ENCODE data around the gene PLXNC1.

Gene PLXNC1

GRCh38 chr12:94202245-94203180, 54.1 kb downstream of the PLXNC1 start:
- in situ Hi-C loops (cut with MboI; ENCODE audit: low sequenced_read_pairs): no loop called here

- in situ Hi-C loops (cut with MboI; ENCODE audit: low sequenced_read_pairs): no loop called here
Observed at GRCh38 chr12:94203181-94203546, 54.8 kb downstream of the PLXNC1 start.

GRCh38 chr12:94203796-94204195, 55.4 kb downstream of the PLXNC1 start:
- in situ Hi-C loops (cut with MboI; ENCODE audit: low sequenced_read_pairs): no loop called here

GRCh38 chr12:94204499-94205247, 56.3 kb downstream of the PLXNC1 start:
- in situ Hi-C loops (cut with MboI; ENCODE audit: low sequenced_read_pairs): no loop called here

GRCh38 chr12:94205822-94206221, 57.4 kb downstream of the PLXNC1 start:
- in situ Hi-C loops (cut with MboI; ENCODE audit: low sequenced_read_pairs): no loop called here

- in situ Hi-C loops (cut with MboI; ENCODE audit: low sequenced_read_pairs): no loop called here
Observed at GRCh38 chr12:94206886-94207285, 58.5 kb downstream of the PLXNC1 start.

GRCh38 chr12:94207467-94207848, 59.1 kb downstream of the PLXNC1 start:
- in situ Hi-C loops (cut with MboI; ENCODE audit: low sequenced_read_pairs): no loop called here

GRCh38 chr12:94207849-94208621, 59.7 kb downstream of the PLXNC1 start:
- in situ Hi-C loops (cut with MboI; ENCODE audit: low sequenced_read_pairs): no loop called here

GRCh38 chr12:94208622-94208966, 60.2 kb downstream of the PLXNC1 start:
- in situ Hi-C loops (cut with MboI; ENCODE audit: low sequenced_read_pairs): no loop called here

GRCh38 chr12:94209240-94209639, 60.9 kb downstream of the PLXNC1 start:
- in situ Hi-C loops (cut with MboI; ENCODE audit: low sequenced_read_pairs): no loop called here

- in situ Hi-C loops (cut with MboI; ENCODE audit: low sequenced_read_pairs): no loop called here
Observed at GRCh38 chr12:94211021-94211420, 62.6 kb downstream of the PLXNC1 start.

GRCh38 chr12:94218233-94218632, 69.9 kb downstream of the PLXNC1 start:
- in situ Hi-C loops (cut with MboI; ENCODE audit: low sequenced_read_pairs): no loop called here

- in situ Hi-C loops (cut with MboI; ENCODE audit: low sequenced_read_pairs): no loop called here
Observed at GRCh38 chr12:94219622-94220302, 71.4 kb downstream of the PLXNC1 start.

- in situ Hi-C loops (cut with MboI; ENCODE audit: low sequenced_read_pairs): no loop called here
Observed at GRCh38 chr12:94220804-94221203, 72.4 kb downstream of the PLXNC1 start.

- in situ Hi-C loops (cut with MboI; ENCODE audit: low sequenced_read_pairs): no loop called here
Observed at GRCh38 chr12:94222351-94223084, 74.1 kb downstream of the PLXNC1 start.

GRCh38 chr12:94223842-94224241, 75.5 kb downstream of the PLXNC1 start:
- in situ Hi-C loops (cut with MboI; ENCODE audit: low sequenced_read_pairs): no loop called here

- in situ Hi-C loops (cut with MboI; ENCODE audit: low sequenced_read_pairs): no loop called here
Observed at GRCh38 chr12:94225506-94225905, 77.1 kb downstream of the PLXNC1 start.

GRCh38 chr12:94225947-94226630, 77.7 kb downstream of the PLXNC1 start:
- in situ Hi-C loops (cut with MboI; ENCODE audit: low sequenced_read_pairs): no loop called here

GRCh38 chr12:94227066-94227465, 78.7 kb downstream of the PLXNC1 start:
- in situ Hi-C loops (cut with MboI; ENCODE audit: low sequenced_read_pairs): no loop called here

GRCh38 chr12:94228488-94228907, 80.1 kb downstream of the PLXNC1 start:
- in situ Hi-C loops (cut with MboI; ENCODE audit: low sequenced_read_pairs): no loop called here

All from HL-60/S4 treated with phorbol 12-myristate 13-acetate at 8.2 ng/mL for 4 days and 3 days (cell line).